SK-N-MC (cell line): ENCODE results near the gene MAGEB4.

Experiments
- DNase-seq: peaks from one replicate; pipeline ENCODE4 v3.0.0-alpha.2; 2011; ENCODE audit warnings: low read depth, low spot score
- H3K27ac ChIP-seq: fragments of 200-600 bp; sonication (generic); 2 replicates; pipeline ENCODE4 v1.5.1; 2016; ENCODE audit warnings: mixed run types
- H3K36me3 ChIP-seq: fragments of 200-600 bp; sonication (generic); 2 replicates; pipeline ENCODE4 v1.6.1; 2017; ENCODE audit warnings: antibody characterized with exemption, low read length, mixed read lengths; ENCODE audit not compliant: insufficient read depth
- H3K4me3 ChIP-seq: fragments of 200-600 bp; sonication (generic); 2 replicates; pipeline ENCODE4 v1.5.1; 2016
- H3K9ac ChIP-seq: fragments of 200-600 bp; sonication (generic); 2 replicates; pipeline ENCODE4 v1.8.0; 2017; ENCODE audit warnings: mixed run types, mixed read lengths; ENCODE audit not compliant: insufficient read length
- H3K9me3 ChIP-seq: fragments of 200-600 bp; sonication (generic); 2 replicates; pipeline ENCODE4 v1.6.1; 2017; ENCODE audit warnings: low read depth, mild to moderate bottlenecking, antibody characterized with exemption, low read length, moderate library complexity, mixed read lengths
- EZH2 ChIP-seq: fragments of 200-600 bp; sonication (generic); IDR thresholded peaks from one replicate; pipeline ENCODE4 v1.6.1; 2017; ENCODE audit warnings: antibody characterized with exemption
- FOXP2 ChIP-seq: optimal IDR thresholded peaks from 2 replicates; pipeline ENCODE3; 2011; ENCODE audit warnings: mild to moderate bottlenecking, moderate library complexity; ENCODE audit not compliant: insufficient read depth; ENCODE audit errors: extremely low read length, control extremely low read depth
- POLR2AphosphoS5 ChIP-seq: IDR thresholded peaks from 2 replicates; pipeline ENCODE4 v1.6.1; 2012; ENCODE audit warnings: mild to moderate bottlenecking, low read depth, low read length, borderline replicate concordance

MAGEB4 gene

DNA sequence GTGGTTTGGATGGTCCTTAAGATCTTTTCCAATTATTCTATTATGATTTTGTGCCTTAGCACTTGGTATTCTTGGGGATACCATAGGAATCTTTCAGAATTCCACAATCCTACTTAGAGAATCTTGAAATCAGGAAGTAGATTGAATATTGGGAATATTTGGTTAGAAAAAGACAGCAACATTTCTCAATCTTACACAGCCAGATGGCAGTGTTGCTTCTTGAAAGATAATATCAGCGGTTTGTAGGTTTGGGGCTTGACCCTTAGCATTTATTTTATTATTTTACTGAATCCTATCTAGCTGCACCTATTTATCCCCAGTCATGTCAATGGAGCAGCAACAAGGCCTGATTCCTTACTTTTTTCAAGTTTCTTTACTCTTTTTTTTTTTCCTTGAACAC lies 33.7 kb downstream of the MAGEB4 start:
- TF ChIP-seq POLR2AphosphoS5, result no peak
- TF ChIP-seq EZH2, result no peak
- no peak for TF ChIP-seq FOXP2
- Histone ChIP-seq H3K4me3 (no peak overlapping the region), H3K9me3 (no peaks in the 10 kb centered on the region), H3K27ac (no peak overlapping the region), H3K36me3 (no peaks in the 10 kb centered on the region), H3K9ac (no peak overlapping the region)
- no peak for DNase-seq

- Histone ChIP-seq H3K4me3 (no peak overlapping the region), H3K9me3 (no peaks in the 10 kb centered on the region), H3K9ac (no peak overlapping the region), H3K36me3 (no peaks in the 10 kb centered on the region), H3K27ac (no peak overlapping the region)
- DNase-seq, result no peak
- no peak for TF ChIP-seq FOXP2
- TF ChIP-seq EZH2, result no peak
- TF ChIP-seq POLR2AphosphoS5, result no peak
These were observed 36.6 kb downstream of the MAGEB4 start for GRCh38 chrX:30278365-30278764.

GRCh38 chrX:30280428-30280827 lies 38.6 kb downstream of the MAGEB4 start:
- no peak for DNase-seq
- H3K9ac ChIP-seq, result no peak overlapping the region
- no peaks in the 10 kb centered on the region for H3K9me3 ChIP-seq
- H3K4me3 ChIP-seq, result no peak overlapping the region
- H3K27ac ChIP-seq, result no peak overlapping the region
- no peak for TF ChIP-seq FOXP2
- no peak for TF ChIP-seq EZH2
- TF ChIP-seq POLR2AphosphoS5, result no peak
- H3K36me3 ChIP-seq, result no peaks in the 10 kb centered on the region

DNA sequence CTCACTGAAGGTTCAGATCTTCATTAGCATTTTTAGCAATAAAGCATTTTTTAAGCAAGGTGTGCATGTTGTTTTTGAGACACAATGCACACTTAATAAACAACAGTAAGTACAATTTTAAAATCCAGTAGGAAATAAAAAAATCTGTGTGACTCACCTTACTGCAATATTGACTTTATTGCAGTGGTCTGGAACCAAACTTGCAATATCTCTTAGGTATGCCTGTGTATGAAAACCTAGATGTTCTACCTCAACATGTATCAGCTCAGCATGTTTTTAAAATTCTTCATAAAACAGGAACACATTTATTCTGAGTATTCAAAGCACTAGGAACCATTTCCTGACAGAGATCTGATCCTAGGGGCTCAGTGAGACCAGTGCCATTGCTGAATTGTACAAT lies 40.7 kb downstream of the MAGEB4 start:
- H3K9me3 ChIP-seq, result no peaks in the 10 kb centered on the region
- no peak for DNase-seq
- H3K36me3 ChIP-seq, result no peaks in the 10 kb centered on the region
- H3K9ac ChIP-seq, result no peak overlapping the region
- no peak overlapping the region for H3K27ac ChIP-seq
- no peak overlapping the region for H3K4me3 ChIP-seq
- no peak for TF ChIP-seq EZH2
- TF ChIP-seq FOXP2, result no peak
- no peak for TF ChIP-seq POLR2AphosphoS5

GRCh38 chrX:30283456-30284200 lies 41.8 kb downstream of the MAGEB4 start:
- TF ChIP-seq EZH2 (no peak), POLR2AphosphoS5 (no peak), FOXP2 (no peak)
- Histone ChIP-seq H3K9me3 (no peaks in the 10 kb centered on the region), H3K27ac (no peak overlapping the region), H3K36me3 (no peaks in the 10 kb centered on the region), H3K9ac (no peak overlapping the region), H3K4me3 (no peak overlapping the region)
- DNase-seq, result no peak
